Measurements from ENCODE around the gene RANGRF.

Gene RANGRF

GRCh38 chr17:8315764-8316217, 27.3 kb downstream of the RANGRF start:
- DNase-seq, result no peak

- no peak for DNase-seq
Measured at GRCh38 chr17:8318010-8318935, 29.8 kb downstream of the RANGRF start.

GRCh38 chr17:8320262-8320661, 31.8 kb downstream of the RANGRF start:
- no peak for DNase-seq

- no peak for DNase-seq
Measured at GRCh38 chr17:8320990-8321389, 32.5 kb downstream of the RANGRF start.

GRCh38 chr17:8322061-8322460, 33.6 kb downstream of the RANGRF start:
- no peak for DNase-seq

- DNase-seq, result no peak
Measured at GRCh38 chr17:8324132-8324531, 35.7 kb downstream of the RANGRF start.

GRCh38 chr17:8324923-8325322, 36.5 kb downstream of the RANGRF start:
- DNase-seq, result peak; percentile 40

GRCh38 chr17:8326511-8327302, 38.2 kb downstream of the RANGRF start:
- peak; percentile 81 for DNase-seq

- DNase-seq, result no peak
Measured at GRCh38 chr17:8327303-8327649, 38.8 kb downstream of the RANGRF start.

GRCh38 chr17:8332128-8332527, 43.7 kb downstream of the RANGRF start:
- DNase-seq, result no peak

- no peak for DNase-seq
Measured at GRCh38 chr17:8332688-8333087, 44.2 kb downstream of the RANGRF start.

- no peak for DNase-seq
Measured at GRCh38 chr17:8333281-8333680, 44.8 kb downstream of the RANGRF start.

GRCh38 chr17:8337802-8338752, 49.6 kb downstream of the RANGRF start:
- DNase-seq, result peak; percentile 85

GRCh38 chr17:8338753-8339140, 50.3 kb downstream of the RANGRF start:
- DNase-seq, result no peak

GRCh38 chr17:8339540-8339939, 51.1 kb downstream of the RANGRF start, which contains the start of gene ODF4:
Gene ODF4, plus strand, starts transcription at chr17:8339840. Its CDS starts 212 bp downstream, at chr17:8340052.
- no peak for DNase-seq
